Neural cell (in vitro differentiated cells): Measurements from ENCODE around the gene GANAB.

Source experiments
- EP300 ChIP-seq: fragments of 450-650 bp; conservative IDR thresholded peaks from 2 replicates; pipeline ENCODE4 v1.6.1; 2014; ENCODE audit warnings: antibody characterized with exemption, mild to moderate bottlenecking, moderate library complexity; ENCODE audit not compliant: poor library complexity, severe bottlenecking
- EZH2 ChIP-seq: fragments of 200-600, 300-800 bp; shearing (Covaris generic), sonication (generic); IDR thresholded peaks from 2 replicates; pipeline ENCODE4 v1.6.1; 2014; ENCODE audit warnings: antibody characterized with exemption, low read length, borderline replicate concordance, mild to moderate bottlenecking; ENCODE audit not compliant: insufficient read depth, poor library complexity, severe bottlenecking
- MXI1 ChIP-seq: fragments of 450-650 bp; conservative IDR thresholded peaks from 2 replicates; pipeline ENCODE4 v1.6.1; 2014; ENCODE audit warnings: antibody characterized with exemption, mild to moderate bottlenecking; ENCODE audit not compliant: poor library complexity, severe bottlenecking
- POLR2AphosphoS5 ChIP-seq: IDR thresholded peaks from 2 replicates; pipeline ENCODE4 v1.6.1; 2012
- RAD21 ChIP-seq: fragments of 450-650 bp; conservative IDR thresholded peaks from 2 replicates; pipeline ENCODE4 v1.6.1; 2014; ENCODE audit warnings: antibody characterized with exemption, mild to moderate bottlenecking, moderate library complexity
- SMC3 ChIP-seq: fragments of 450-650 bp; conservative IDR thresholded peaks from 2 replicates; pipeline ENCODE4 v1.6.1; 2014; ENCODE audit warnings: antibody characterized with exemption, mild to moderate bottlenecking, moderate library complexity; ENCODE audit not compliant: poor library complexity
- TAF1 ChIP-seq: IDR thresholded peaks from 2 replicates; pipeline ENCODE4 v1.6.1; 2012; ENCODE audit warnings: low read depth
- TF ChIP-seq, protein P1 (sequence below): fragments of 450-650 bp; IDR thresholded peaks from 2 replicates; pipeline ENCODE4 v1.5.1; 2014; ENCODE audit warnings: antibody characterized with exemption, mild to moderate bottlenecking, moderate library complexity; ENCODE audit not compliant: poor library complexity, severe bottlenecking
- TF ChIP-seq, protein P2 (sequence below): IDR thresholded peaks from 2 replicates; pipeline ENCODE4 v1.6.1; 2012; ENCODE audit warnings: borderline replicate concordance

DNA sequence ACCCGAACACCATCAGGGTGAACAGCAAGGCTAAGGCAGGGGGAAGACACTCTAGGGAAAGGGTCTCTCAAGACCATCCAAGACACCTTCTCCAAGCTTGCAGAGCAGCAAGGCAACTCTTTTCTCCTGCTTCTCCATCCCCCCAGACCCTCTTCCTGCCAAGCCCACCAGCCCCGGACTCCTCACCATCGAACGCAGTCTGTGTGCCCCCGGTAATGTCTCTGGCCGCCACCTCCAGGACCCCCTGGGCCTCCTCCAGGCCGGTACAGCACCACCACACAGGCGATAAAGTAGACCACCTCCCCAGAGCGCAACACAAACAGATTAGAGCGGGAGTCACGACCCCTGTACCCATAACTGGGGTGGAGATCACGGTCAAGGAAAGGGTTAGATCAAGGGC, 37.6 kb downstream of the GANAB start:
- TF ChIP-seq, protein P1, sequence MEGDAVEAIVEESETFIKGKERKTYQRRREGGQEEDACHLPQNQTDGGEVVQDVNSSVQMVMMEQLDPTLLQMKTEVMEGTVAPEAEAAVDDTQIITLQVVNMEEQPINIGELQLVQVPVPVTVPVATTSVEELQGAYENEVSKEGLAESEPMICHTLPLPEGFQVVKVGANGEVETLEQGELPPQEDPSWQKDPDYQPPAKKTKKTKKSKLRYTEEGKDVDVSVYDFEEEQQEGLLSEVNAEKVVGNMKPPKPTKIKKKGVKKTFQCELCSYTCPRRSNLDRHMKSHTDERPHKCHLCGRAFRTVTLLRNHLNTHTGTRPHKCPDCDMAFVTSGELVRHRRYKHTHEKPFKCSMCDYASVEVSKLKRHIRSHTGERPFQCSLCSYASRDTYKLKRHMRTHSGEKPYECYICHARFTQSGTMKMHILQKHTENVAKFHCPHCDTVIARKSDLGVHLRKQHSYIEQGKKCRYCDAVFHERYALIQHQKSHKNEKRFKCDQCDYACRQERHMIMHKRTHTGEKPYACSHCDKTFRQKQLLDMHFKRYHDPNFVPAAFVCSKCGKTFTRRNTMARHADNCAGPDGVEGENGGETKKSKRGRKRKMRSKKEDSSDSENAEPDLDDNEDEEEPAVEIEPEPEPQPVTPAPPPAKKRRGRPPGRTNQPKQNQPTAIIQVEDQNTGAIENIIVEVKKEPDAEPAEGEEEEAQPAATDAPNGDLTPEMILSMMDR, result no peak
- TF ChIP-seq EZH2 (no peak), RAD21 (no peak), TAF1 (no peak), EP300 (no peak), POLR2AphosphoS5 (no peak), SMC3 (no peak), MXI1 (no peak)
- TF ChIP-seq, protein P2, sequence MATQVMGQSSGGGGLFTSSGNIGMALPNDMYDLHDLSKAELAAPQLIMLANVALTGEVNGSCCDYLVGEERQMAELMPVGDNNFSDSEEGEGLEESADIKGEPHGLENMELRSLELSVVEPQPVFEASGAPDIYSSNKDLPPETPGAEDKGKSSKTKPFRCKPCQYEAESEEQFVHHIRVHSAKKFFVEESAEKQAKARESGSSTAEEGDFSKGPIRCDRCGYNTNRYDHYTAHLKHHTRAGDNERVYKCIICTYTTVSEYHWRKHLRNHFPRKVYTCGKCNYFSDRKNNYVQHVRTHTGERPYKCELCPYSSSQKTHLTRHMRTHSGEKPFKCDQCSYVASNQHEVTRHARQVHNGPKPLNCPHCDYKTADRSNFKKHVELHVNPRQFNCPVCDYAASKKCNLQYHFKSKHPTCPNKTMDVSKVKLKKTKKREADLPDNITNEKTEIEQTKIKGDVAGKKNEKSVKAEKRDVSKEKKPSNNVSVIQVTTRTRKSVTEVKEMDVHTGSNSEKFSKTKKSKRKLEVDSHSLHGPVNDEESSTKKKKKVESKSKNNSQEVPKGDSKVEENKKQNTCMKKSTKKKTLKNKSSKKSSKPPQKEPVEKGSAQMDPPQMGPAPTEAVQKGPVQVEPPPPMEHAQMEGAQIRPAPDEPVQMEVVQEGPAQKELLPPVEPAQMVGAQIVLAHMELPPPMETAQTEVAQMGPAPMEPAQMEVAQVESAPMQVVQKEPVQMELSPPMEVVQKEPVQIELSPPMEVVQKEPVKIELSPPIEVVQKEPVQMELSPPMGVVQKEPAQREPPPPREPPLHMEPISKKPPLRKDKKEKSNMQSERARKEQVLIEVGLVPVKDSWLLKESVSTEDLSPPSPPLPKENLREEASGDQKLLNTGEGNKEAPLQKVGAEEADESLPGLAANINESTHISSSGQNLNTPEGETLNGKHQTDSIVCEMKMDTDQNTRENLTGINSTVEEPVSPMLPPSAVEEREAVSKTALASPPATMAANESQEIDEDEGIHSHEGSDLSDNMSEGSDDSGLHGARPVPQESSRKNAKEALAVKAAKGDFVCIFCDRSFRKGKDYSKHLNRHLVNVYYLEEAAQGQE, result no peak
